Activated T-helper 17 cell treated with anti-CD3 and anti-CD28 coated beads, Interleukin-2, amount 50 U/mL, for 72 hours (primary cell): ENCODE data around the gene CRELD2. TPM values are rescaled to one million over a fixed set of nuclear protein-coding genes. Genes with fewer than 3 reads are reported as not detected.
A peak's percentile ranks its signal among the peaks of the same experiment; 100 is the strongest.

ENCODE experiments used
- ATAC-seq: fragments of 150-1000 bp; cut with Tn5 transposase; replicated peaks from 2 replicates; pipeline ENCODE4 v1.10.0; 2021; ENCODE audit warnings: mild to moderate bottlenecking, moderate library complexity
- H3K27ac Mint-ChIP-seq: one replicate; pipeline ENCODE4 v1.8.0; 2022; ENCODE audit warnings: mixed read lengths
- H3K27me3 Mint-ChIP-seq: one replicate; pipeline ENCODE4 v1.8.0; 2022; ENCODE audit warnings: mixed read lengths
- H3K36me3 Mint-ChIP-seq: one replicate; pipeline ENCODE4 v1.8.0; 2022; ENCODE audit warnings: low read depth, mild to moderate bottlenecking, mixed read lengths
- H3K4me1 Mint-ChIP-seq: one replicate; pipeline ENCODE4 v1.8.0; 2022; ENCODE audit warnings: mixed read lengths
- H3K4me3 Mint-ChIP-seq: one replicate; pipeline ENCODE4 v1.8.0; 2022; ENCODE audit warnings: mild to moderate bottlenecking, mixed read lengths
- H3K9me3 Mint-ChIP-seq: one replicate; pipeline ENCODE4 v1.8.0; 2022; ENCODE audit warnings: mixed read lengths
- total RNA-seq, 2 donors: library from RNA; stranded (reverse); gene quantifications; one replicate each; pipeline ENCODE4 v1.2.3, GENCODE V29; 2022

CRELD2 gene
- total RNA-seq, 2 donors from 2014 or later, result 22.7 to 38.6 TPM

- Mint-ChIP-seq H3K27ac (no peak overlapping the region), H3K9me3 (no peaks in the 10 kb centered on the region), H3K36me3 (peaks cover 41% of the 10 kb centered on the region), H3K27me3 (no peaks in the 10 kb centered on the region), H3K4me3 (no peak overlapping the region), H3K4me1 (peaks cover 10% of the 10 kb centered on the region)
- no peak for ATAC-seq
These were observed 18.9 kb upstream of the CRELD2 start for GRCh38 chr22:49899530-49899929.

- Mint-ChIP-seq H3K27ac (no peak overlapping the region), H3K27me3 (no peaks in the 10 kb centered on the region)
These were observed 17.8 kb upstream of the CRELD2 start for GRCh38 chr22:49900441-49901230.

GRCh38 chr22:49901457-49901856 is 17.0 kb upstream of the CRELD2 start:
- no peaks in the 10 kb centered on the region for H3K9me3 Mint-ChIP-seq
- peaks cover 12% of the 10 kb centered on the region for H3K4me1 Mint-ChIP-seq
- H3K27me3 Mint-ChIP-seq, result no peaks in the 10 kb centered on the region
- peaks cover 46% of the 10 kb centered on the region for H3K36me3 Mint-ChIP-seq
- ATAC-seq, result no peak
- no peak overlapping the region for H3K27ac Mint-ChIP-seq
- H3K4me3 Mint-ChIP-seq, result no peak overlapping the region

More at GRCh38 chr22:49900441-49901230, 17.8 kb upstream of the CRELD2 start:
- Mint-ChIP-seq H3K4me1 (peaks cover 11% of the 10 kb centered on the region), H3K36me3 (peaks cover 44% of the 10 kb centered on the region), H3K4me3 (no peak overlapping the region), H3K9me3 (no peaks in the 10 kb centered on the region)
- no peak for ATAC-seq

GRCh38 chr22:49903322-49904039 is 15.0 kb upstream of the CRELD2 start:
- no peaks in the 10 kb centered on the region for H3K27me3 Mint-ChIP-seq
- no peak for ATAC-seq
- H3K4me3 Mint-ChIP-seq, result no peak overlapping the region
- no peaks in the 10 kb centered on the region for H3K9me3 Mint-ChIP-seq
- H3K27ac Mint-ChIP-seq, result no peak overlapping the region
- peaks cover 12% of the 10 kb centered on the region for H3K4me1 Mint-ChIP-seq
- H3K36me3 Mint-ChIP-seq, result peaks cover 54% of the 10 kb centered on the region

GRCh38 chr22:49904040-49904369 is 14.4 kb upstream of the CRELD2 start:
- Mint-ChIP-seq H3K36me3 (peaks cover 60% of the 10 kb centered on the region), H3K27ac (no peak overlapping the region), H3K27me3 (no peaks in the 10 kb centered on the region), H3K4me1 (peaks cover 12% of the 10 kb centered on the region), H3K4me3 (no peak overlapping the region), H3K9me3 (no peaks in the 10 kb centered on the region)
- ATAC-seq, result no peak

- H3K27ac Mint-ChIP-seq, result peak overlapping the region; percentile 63
These were observed 13.0 kb upstream of the CRELD2 start for GRCh38 chr22:49905465-49905864.

GRCh38 chr22:49906071-49906798 is 12.2 kb upstream of the CRELD2 start:
- Mint-ChIP-seq H3K9me3 (no peaks in the 10 kb centered on the region), H3K27me3 (no peaks in the 10 kb centered on the region), H3K4me1 (peaks cover 8% of the 10 kb centered on the region), H3K36me3 (peaks cover 57% of the 10 kb centered on the region), H3K4me3 (no peak overlapping the region), H3K27ac (peak overlapping the region; percentile 63)
- no peak for ATAC-seq

More at GRCh38 chr22:49905465-49905864, 13.0 kb upstream of the CRELD2 start:
- Mint-ChIP-seq H3K27me3 (no peaks in the 10 kb centered on the region), H3K4me1 (peaks cover 12% of the 10 kb centered on the region), H3K36me3 (peaks cover 64% of the 10 kb centered on the region), H3K9me3 (no peaks in the 10 kb centered on the region), H3K4me3 (no peak overlapping the region)
- ATAC-seq, result no peak

- no peaks in the 10 kb centered on the region for H3K9me3 Mint-ChIP-seq
- no peak overlapping the region for H3K4me3 Mint-ChIP-seq
- no peaks in the 10 kb centered on the region for H3K27me3 Mint-ChIP-seq
- no peak for ATAC-seq
- H3K36me3 Mint-ChIP-seq, result peaks cover 53% of the 10 kb centered on the region
- H3K27ac Mint-ChIP-seq, result peak overlapping the region; percentile 44
- H3K4me1 Mint-ChIP-seq, result peaks cover 4% of the 10 kb centered on the region
These were observed 11.6 kb upstream of the CRELD2 start for GRCh38 chr22:49906799-49907290.

GRCh38 chr22:49907807-49908206 is 10.6 kb upstream of the CRELD2 start:
- no peak for ATAC-seq
- Mint-ChIP-seq H3K9me3 (no peaks in the 10 kb centered on the region), H3K36me3 (peaks cover 60% of the 10 kb centered on the region), H3K27me3 (no peaks in the 10 kb centered on the region), H3K4me3 (no peak overlapping the region), H3K4me1 (peaks cover 4% of the 10 kb centered on the region), H3K27ac (no peak overlapping the region)

GRCh38 chr22:49909476-49910205 is 8.8 kb upstream of the CRELD2 start:
- Mint-ChIP-seq H3K36me3 (peaks cover 54% of the 10 kb centered on the region), H3K4me1 (peaks cover 4% of the 10 kb centered on the region), H3K9me3 (no peaks in the 10 kb centered on the region), H3K4me3 (no peak overlapping the region), H3K27ac (no peak overlapping the region), H3K27me3 (no peaks in the 10 kb centered on the region)
- no peak for ATAC-seq

GRCh38 chr22:49910229-49911155 is 7.9 kb upstream of the CRELD2 start:
- Mint-ChIP-seq H3K36me3 (peaks cover 49% of the 10 kb centered on the region), H3K4me3 (no peak overlapping the region), H3K4me1 (peaks cover 2% of the 10 kb centered on the region), H3K27ac (no peak overlapping the region), H3K27me3 (no peaks in the 10 kb centered on the region), H3K9me3 (no peaks in the 10 kb centered on the region)
- ATAC-seq, result no peak

GRCh38 chr22:49911881-49912625 is 6.4 kb upstream of the CRELD2 start:
- Mint-ChIP-seq H3K4me3 (no peak overlapping the region), H3K36me3 (peaks cover 43% of the 10 kb centered on the region), H3K27me3 (no peaks in the 10 kb centered on the region), H3K4me1 (no peaks in the 10 kb centered on the region), H3K27ac (no peak overlapping the region), H3K9me3 (no peaks in the 10 kb centered on the region)
- ATAC-seq, result no peak

- Mint-ChIP-seq H3K27me3 (no peaks in the 10 kb centered on the region), H3K9me3 (no peaks in the 10 kb centered on the region), H3K4me1 (no peaks in the 10 kb centered on the region), H3K4me3 (no peak overlapping the region), H3K27ac (no peak overlapping the region), H3K36me3 (peaks cover 34% of the 10 kb centered on the region)
- ATAC-seq, result no peak
These were observed 5.4 kb upstream of the CRELD2 start for GRCh38 chr22:49913026-49913425.
